ENCODE measurements around the gene ARL17A. TPM values are rescaled to one million over a fixed set of nuclear protein-coding genes. Genes with fewer than 3 reads are reported as not detected.

The ARL17A gene
- 3.7 and 11.7 TPM in 2 replicates for total RNA-seq

DNA sequence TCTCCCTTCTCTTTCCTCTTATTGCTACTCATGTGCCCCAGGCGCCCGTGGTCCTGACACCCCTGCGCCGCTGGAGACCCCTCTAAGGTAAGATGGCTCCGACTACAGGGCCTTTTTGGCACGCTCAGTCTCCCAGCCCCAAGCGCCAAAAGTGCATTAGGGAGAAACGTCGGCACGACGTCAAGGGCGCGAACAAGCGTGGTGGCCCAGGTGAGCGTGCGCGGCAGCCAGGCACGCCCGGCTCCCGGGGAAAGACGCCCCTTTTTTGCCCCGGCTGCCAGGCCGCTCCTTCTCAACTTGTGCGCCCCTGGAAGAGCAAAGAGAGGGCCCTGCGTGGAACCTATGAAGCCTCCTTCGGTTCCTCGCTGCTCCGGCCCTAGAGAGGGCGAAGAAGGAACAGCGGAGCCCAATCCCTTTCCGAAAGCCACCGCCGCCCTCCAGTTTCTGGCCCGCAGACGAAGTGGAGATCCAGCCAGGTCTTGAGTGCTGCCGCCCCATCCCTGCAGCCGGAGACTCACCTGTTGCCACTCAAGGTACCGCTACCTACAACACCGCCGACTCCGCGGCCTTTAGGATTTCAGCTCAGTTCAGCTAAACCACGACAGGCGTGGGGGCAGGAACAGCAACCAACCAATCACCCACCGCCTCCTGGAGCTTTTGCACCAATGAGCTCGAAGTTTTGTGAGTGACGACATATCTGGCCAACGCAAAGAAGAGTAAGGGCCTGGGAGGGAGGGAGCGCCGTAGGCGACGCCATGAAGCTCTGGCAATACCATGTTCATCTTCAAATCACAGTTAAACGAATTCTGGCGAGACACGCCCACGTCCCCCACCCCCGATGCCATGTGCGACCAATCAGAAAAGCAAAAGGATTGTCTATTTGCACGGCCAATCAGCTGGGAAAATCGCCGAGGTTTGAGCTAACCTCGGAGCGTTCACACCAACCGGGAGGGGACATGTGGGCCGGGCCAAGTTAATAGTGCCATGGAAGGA, at the start of gene ARL17A:
Gene ARL17A (minus strand): TSS at position 609 of the 993 bp plus-strand sequence. CDS start 3,369 bp downstream, outside the sequence.

DNA sequence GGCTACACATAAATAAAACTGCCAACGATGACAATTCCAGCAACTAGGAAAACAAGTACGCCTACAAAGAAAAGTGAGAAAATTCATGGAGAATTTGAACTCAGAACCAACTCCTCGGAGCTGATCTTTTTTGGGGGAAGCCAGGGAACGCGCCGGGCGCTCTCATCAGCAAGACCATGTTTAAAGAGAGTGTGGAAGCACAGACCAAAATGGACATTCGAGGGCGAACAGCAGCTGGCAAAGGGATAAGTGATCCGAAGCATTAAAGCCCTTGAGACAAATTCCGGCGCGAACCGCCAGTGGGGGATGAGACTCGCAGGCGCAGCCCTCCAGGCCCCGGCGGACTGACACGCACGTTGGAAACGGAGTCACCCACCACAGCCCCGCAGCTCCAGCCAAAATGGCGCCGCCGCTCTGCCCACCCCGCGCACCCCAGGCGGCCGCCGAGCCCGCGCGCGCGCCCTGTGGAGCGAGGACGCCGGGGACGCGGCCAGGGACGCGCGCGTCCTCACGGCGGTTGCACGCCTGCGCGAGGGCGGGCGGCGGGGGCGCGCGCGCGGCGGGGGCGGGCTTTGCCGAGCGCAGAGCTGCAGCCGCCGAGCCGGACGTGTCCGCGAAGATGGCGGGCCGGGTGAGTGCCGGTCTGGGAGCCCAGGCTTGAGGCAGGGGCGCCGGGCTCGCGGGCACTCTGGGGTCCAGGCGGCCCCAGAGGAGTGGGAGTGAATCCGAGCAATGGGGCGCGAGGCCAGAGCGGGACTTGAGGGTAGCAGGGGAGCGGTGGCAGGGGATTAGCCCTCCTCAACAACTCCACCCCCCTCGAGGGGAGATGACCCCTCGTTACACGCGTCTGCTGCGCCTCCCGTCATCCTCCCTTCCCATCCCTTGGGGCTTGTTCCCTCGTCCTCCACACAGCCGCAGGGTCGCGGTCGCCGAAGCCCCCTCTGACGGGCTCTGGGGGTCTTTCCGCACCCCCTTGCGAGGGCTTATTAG, 11.0 kb upstream of the ARL17A start, which contains the start of gene NSF:
Gene NSF (plus strand): TSS at position 513 of the 990 bp plus-strand sequence. CDS start 107 bp downstream, at position 620.

DNA sequence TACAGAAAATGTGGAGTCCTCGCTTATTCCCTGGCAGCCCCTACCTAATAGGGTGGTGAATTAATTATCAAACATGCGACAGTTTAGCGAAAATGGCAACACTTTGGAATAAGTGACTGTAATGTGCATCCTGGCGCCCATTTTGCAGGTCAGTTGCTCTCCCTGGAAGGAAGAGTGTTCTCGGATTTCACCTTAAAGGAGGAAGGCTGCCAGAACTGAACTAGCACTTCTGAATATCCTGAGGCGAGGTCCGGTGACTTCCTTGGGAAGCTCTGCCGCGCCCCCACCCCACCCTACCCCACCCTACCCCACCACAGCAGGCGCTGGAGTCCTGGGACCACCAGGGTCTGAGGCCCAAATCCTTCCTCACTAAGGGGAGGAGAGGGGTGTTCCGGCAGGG, 67.3 kb downstream of the ARL17A start, which contains the start of gene LRRC37A2:
Gene LRRC37A2 (plus strand): TSS at position 301 of the 400 bp plus-strand sequence. CDS start 245 bp downstream, outside the sequence.

Small RNAs within 50 kb of the gene (small RNA-seq; reads per million reads assigned to genes)
- gene RN7SL199P: not detected

Other genes with a start within 250 kb of the ARL17A start
- 2.9 and 4.3 TPM in 2 replicates for gene ARL17B, start 217.9 kb downstream of the ARL17A start, total RNA-seq
- 2.6 and 7.4 TPM in 2 replicates for gene LRRC37A2, start 67.2 kb downstream of the ARL17A start, total RNA-seq
- 36.0 and 50.2 TPM in 2 replicates for gene NSF, start 11.0 kb upstream of the ARL17A start, total RNA-seq
- gene WNT3, start 239.0 kb upstream of the ARL17A start, total RNA-seq: 0.37 and 0.39 TPM in 2 replicates